Neuronal stem cell (in vitro differentiated cells): ENCODE measurements around the gene RYR2.

Experiments
- DNase-seq: peaks from one replicate; pipeline ENCODE4 v3.0.0-alpha.2; 2013; ENCODE audit warnings: low spot score
- H2AFZ ChIP-seq: one replicate; pipeline ENCODE4 v1.6.1; 2013; ENCODE audit warnings: mild to moderate bottlenecking, low read length, inconsistent platforms
- H2AK5ac ChIP-seq: 2 replicates; pipeline ENCODE4 v1.6.1; 2013; ENCODE audit warnings: low read depth, mild to moderate bottlenecking, inconsistent platforms, low read length, moderate library complexity, mixed read lengths
- H2BK120ac ChIP-seq: 2 replicates; pipeline ENCODE4 v1.6.1; 2013; ENCODE audit warnings: low read depth, mild to moderate bottlenecking, inconsistent platforms, low read length, moderate library complexity, mixed read lengths
- H2BK12ac ChIP-seq: one replicate; pipeline ENCODE4 v1.6.1; 2013; ENCODE audit warnings: low read length, inconsistent platforms
- H2BK15ac ChIP-seq: 2 replicates; pipeline ENCODE4 v1.6.1; 2013; ENCODE audit warnings: mild to moderate bottlenecking, low read length, inconsistent platforms, mixed read lengths
- H2BK5ac ChIP-seq: one replicate; pipeline ENCODE4 v1.6.1; 2013; ENCODE audit warnings: inconsistent platforms, mild to moderate bottlenecking, low read length, moderate library complexity
- H3K14ac ChIP-seq: one replicate; pipeline ENCODE4 v1.6.1; 2013; ENCODE audit warnings: low read length, inconsistent platforms
- H3K18ac ChIP-seq: 2 replicates; pipeline ENCODE4 v1.6.1; 2013; ENCODE audit warnings: low read length, inconsistent platforms
- H3K23ac ChIP-seq: 2 replicates; pipeline ENCODE4 v1.6.1; 2013; ENCODE audit warnings: low read depth, mild to moderate bottlenecking, mixed read lengths, low read length, inconsistent platforms; ENCODE audit not compliant: poor library complexity
- H3K27ac ChIP-seq: replicated peaks from 3 replicates; pipeline ENCODE4 v1.5.1; 2013; ENCODE audit warnings: low read length, inconsistent platforms
- H3K27me3 ChIP-seq, 3 experiments: 2 replicates each; pipeline ENCODE4 v1.6.1; 2013; ENCODE audit warnings: low read length in 3 of 3, mild to moderate bottlenecking in 2 of 3, inconsistent platforms in 1 of 3, low read depth in 1 of 3, mixed read lengths in 1 of 3, moderate library complexity in 1 of 3; ENCODE audit not compliant: control insufficient read depth in 3 of 3, insufficient read depth in 3 of 3
- H3K36me3 ChIP-seq, 2 donors: replicated peaks in 1 of 2; 2 replicates each; pipeline ENCODE4 v1.6.1; 2013; ENCODE audit warnings: low read length in 2 of 2; ENCODE audit not compliant: control insufficient read depth in 2 of 2, insufficient read depth in 2 of 2
- H3K4ac ChIP-seq: 2 replicates; pipeline ENCODE4 v1.6.1; 2013; ENCODE audit warnings: inconsistent platforms, mild to moderate bottlenecking, low read length, moderate library complexity
- H3K4me1 ChIP-seq, 2 donors: 1 replicate in 1 of 2; 2 replicates in 1 of 2; pipeline ENCODE4 v1.6.1; 2013; ENCODE audit warnings: low read length in 2 of 2, low read depth in 1 of 2; ENCODE audit not compliant: control insufficient read depth in 2 of 2, insufficient read depth in 1 of 2
- H3K4me2 ChIP-seq: one replicate; pipeline ENCODE4 v1.6.1; 2013; ENCODE audit warnings: mild to moderate bottlenecking, low read length, inconsistent platforms; ENCODE audit not compliant: insufficient read depth, poor library complexity, severe bottlenecking
- H3K4me3 ChIP-seq, 2 donors: 2 replicates each; pipeline ENCODE4 v1.5.1; 2013; ENCODE audit warnings: low read length in 2 of 2, mild to moderate bottlenecking in 2 of 2, inconsistent platforms in 1 of 2, moderate library complexity in 1 of 2
- H3K79me1 ChIP-seq: one replicate; pipeline ENCODE4 v1.6.1; 2013; ENCODE audit warnings: low read depth, mild to moderate bottlenecking, inconsistent platforms, low read length, moderate library complexity
- H3K9ac ChIP-seq: one replicate; pipeline ENCODE4 v1.6.1; 2013; ENCODE audit warnings: mild to moderate bottlenecking, low read depth, low read length, inconsistent platforms; ENCODE audit not compliant: poor library complexity
- H3K9me3 ChIP-seq, 2 donors: replicated peaks in 1 of 2; 2 replicates each; pipeline versions ENCODE3 to v1.6.1; 2013; ENCODE audit warnings: low read length in 2 of 2, mild to moderate bottlenecking in 2 of 2, inconsistent platforms in 1 of 2, low read depth in 1 of 2, mixed read lengths in 1 of 2, moderate library complexity in 1 of 2; ENCODE audit not compliant: control insufficient read depth in 2 of 2, insufficient read depth in 1 of 2
- H4K8ac ChIP-seq: one replicate; pipeline ENCODE4 v1.6.1; 2013; ENCODE audit warnings: low read depth, mild to moderate bottlenecking, inconsistent platforms, low read length, moderate library complexity
- H4K91ac ChIP-seq: one replicate; pipeline ENCODE4 v1.6.1; 2013; ENCODE audit warnings: low read length, low read depth, mild to moderate bottlenecking, inconsistent platforms; ENCODE audit not compliant: poor library complexity
- WGBS, 2 donors: extraction: QIAGEN DNeasy Blood & Tissue Kit; methylation state at CpG; one replicate each; pipeline ENCODE4 v1.1.7; 2013; ENCODE audit warnings: missing lambda C conversion rate in 2 of 2, mixed read lengths in 1 of 2; ENCODE audit not compliant: insufficient read length in 2 of 2, insufficient replicate concordance in 1 of 2; ENCODE audit errors: extremely low coverage in 2 of 2; 5-methylcytosine and 5-hydroxymethylcytosine counted together

RYR2 gene

GRCh38 chr1:237553078-237553477 lies 511.1 kb downstream of the RYR2 start:
- no peak overlapping the region for H2AFZ ChIP-seq
- no peak overlapping the region for H2BK120ac ChIP-seq
- no peak overlapping the region for H2BK5ac ChIP-seq
- H3K14ac ChIP-seq = no peak overlapping the region
- H3K18ac ChIP-seq = no peak overlapping the region
- no peak overlapping the region for H3K27ac ChIP-seq
- no peak for DNase-seq
- no peak overlapping the region for H4K8ac ChIP-seq
- H2AK5ac ChIP-seq = no peak overlapping the region
- H3K79me1 ChIP-seq = no peaks in the 10 kb centered on the region
- no peak overlapping the region for H3K9ac ChIP-seq
- no peaks in the 10 kb centered on the region for H3K36me3 ChIP-seq
- H3K9me3 ChIP-seq = no peaks in the 10 kb centered on the region
- WGBS, 2 donors = no CpG with 5 or more reads among the region's 1 CpG
- no peak overlapping the region for H4K91ac ChIP-seq
- H3K23ac ChIP-seq = no peak overlapping the region
- no peak overlapping the region for H3K4ac ChIP-seq
- H3K27me3 ChIP-seq = no peaks in the 10 kb centered on the region
- no peak overlapping the region for H2BK15ac ChIP-seq
- H3K4me3 ChIP-seq = no peak overlapping the region
- no peak overlapping the region for H2BK12ac ChIP-seq
- no peaks in the 10 kb centered on the region for H3K4me1 ChIP-seq
- H3K4me2 ChIP-seq = no peak overlapping the region

- H3K18ac ChIP-seq = no peak overlapping the region
- no CpG with 5 or more reads among the region's 3 CpGs for WGBS, 2 donors
- no peak overlapping the region for H3K14ac ChIP-seq
- H2BK12ac ChIP-seq = no peak overlapping the region
- no peaks in the 10 kb centered on the region for H3K4me1 ChIP-seq
- no peak overlapping the region for H4K8ac ChIP-seq
- no peak overlapping the region for H3K4me2 ChIP-seq
- no peak overlapping the region for H2BK5ac ChIP-seq
- no peak for DNase-seq
- H3K79me1 ChIP-seq = no peaks in the 10 kb centered on the region
- no peak overlapping the region for H3K4ac ChIP-seq
- no peak overlapping the region for H2BK15ac ChIP-seq
- no peak overlapping the region for H4K91ac ChIP-seq
- no peaks in the 10 kb centered on the region for H3K36me3 ChIP-seq
- H2AFZ ChIP-seq = no peak overlapping the region
- H3K27ac ChIP-seq = no peak overlapping the region
- no peaks in the 10 kb centered on the region for H3K9me3 ChIP-seq
- no peak overlapping the region for H2BK120ac ChIP-seq
- no peak overlapping the region for H2AK5ac ChIP-seq
- H3K23ac ChIP-seq = no peak overlapping the region
- no peak overlapping the region for H3K9ac ChIP-seq
- H3K4me3 ChIP-seq = no peak overlapping the region
- no peaks in the 10 kb centered on the region for H3K27me3 ChIP-seq
Observed at GRCh38 chr1:237556911-237557310, 514.9 kb downstream of the RYR2 start.

GRCh38 chr1:237562242-237562823 lies 520.3 kb downstream of the RYR2 start:
- peak; percentile 55 for DNase-seq
- Histone ChIP-seq H3K27me3 (no peaks in the 10 kb centered on the region), H2BK15ac (no peak overlapping the region), H4K8ac (no peak overlapping the region), H3K36me3 (no peaks in the 10 kb centered on the region), H3K23ac (no peak overlapping the region), H4K91ac (no peak overlapping the region), H3K4me1 (no peaks in the 10 kb centered on the region), H3K9me3 (no peaks in the 10 kb centered on the region), H3K4me3 (no peak overlapping the region), H2BK120ac (no peak overlapping the region), H2AK5ac (no peak overlapping the region), H3K27ac (no peak overlapping the region), H2BK12ac (no peak overlapping the region), H3K9ac (no peak overlapping the region), H3K18ac (no peak overlapping the region), H2AFZ (no peak overlapping the region), H3K14ac (no peak overlapping the region), H3K4ac (no peak overlapping the region), H3K4me2 (no peak overlapping the region), H3K79me1 (no peaks in the 10 kb centered on the region), H2BK5ac (no peak overlapping the region)
- no CpG with 5 or more reads among the region's 4 CpGs for WGBS, 2 donors

GRCh38 chr1:237565236-237565635 lies 523.3 kb downstream of the RYR2 start:
- WGBS, 2 donors = no CpG with 5 or more reads among the region's 7 CpGs
- no peak for DNase-seq
- Histone ChIP-seq H2AFZ (no peak overlapping the region), H3K27ac (no peak overlapping the region), H3K36me3 (no peaks in the 10 kb centered on the region), H3K9ac (no peak overlapping the region), H3K18ac (no peak overlapping the region), H2BK15ac (no peak overlapping the region), H2BK5ac (no peak overlapping the region), H3K23ac (no peak overlapping the region), H3K4me3 (no peak overlapping the region), H3K4me2 (no peak overlapping the region), H3K9me3 (no peaks in the 10 kb centered on the region), H3K14ac (no peak overlapping the region), H2BK12ac (no peak overlapping the region), H2BK120ac (no peak overlapping the region), H3K4ac (no peak overlapping the region), H3K4me1 (no peaks in the 10 kb centered on the region), H2AK5ac (no peak overlapping the region), H3K27me3 (no peaks in the 10 kb centered on the region), H4K91ac (no peak overlapping the region), H3K79me1 (no peaks in the 10 kb centered on the region), H4K8ac (no peak overlapping the region)
